GM19035 (cell line): ENCODE data around the gene FNDC4.

ENCODE experiments used
- ATAC-seq: cut with Tn5 transposase; IDR thresholded peaks from one replicate; pipeline ENCODE4 v1.9.1; 2021; ENCODE audit not compliant: unreplicated experiment

FNDC4 gene

GRCh38 chr2:27494284-27494943 lies 586 bp downstream of the FNDC4 start:
- ATAC-seq, result no peak

DNA sequence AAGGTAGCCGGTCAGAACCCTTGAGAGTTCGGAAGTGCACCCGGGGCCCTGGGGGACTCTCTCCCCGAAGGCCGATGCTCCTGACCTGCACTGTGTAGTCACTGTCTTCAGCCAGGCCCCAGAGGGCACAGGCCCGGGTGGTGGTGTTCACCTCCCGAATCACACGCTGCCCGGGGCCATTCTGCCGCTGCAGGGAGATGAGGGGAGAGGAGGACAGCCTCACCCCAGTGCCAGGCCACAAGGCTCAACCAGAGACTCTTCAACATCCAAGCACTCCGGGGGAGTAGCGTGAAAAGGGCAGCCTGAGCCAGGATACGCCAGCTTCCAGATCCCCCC lies 1.1 kb downstream of the FNDC4 start:
- ATAC-seq, result no peak

DNA sequence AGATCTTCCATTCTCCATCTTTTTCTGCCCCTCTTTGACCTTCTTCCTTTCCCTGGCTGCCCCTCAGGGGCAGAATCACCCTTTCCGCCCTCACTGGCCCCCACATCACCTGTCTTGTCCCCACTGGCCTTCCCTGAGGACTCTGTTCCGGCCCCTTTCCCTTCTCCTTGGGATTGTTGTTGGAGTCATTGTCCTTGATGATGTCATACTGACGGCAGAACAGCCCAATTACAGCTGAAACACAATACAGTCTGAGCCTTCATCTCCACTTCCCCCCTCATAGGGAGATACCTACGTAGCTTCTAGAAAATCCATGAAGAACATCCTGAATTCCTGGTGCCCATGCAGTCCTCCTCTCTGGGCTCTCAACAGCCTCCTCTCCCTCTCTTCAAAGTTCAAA lies 2.4 kb downstream of the FNDC4 start:
- ATAC-seq, result no peak

- ATAC-seq, result peak; percentile 93
Observed at GRCh38 chr2:27489498-27490397, 5.3 kb downstream of the FNDC4 start, which contains the start of gene IFT172. Gene IFT172 (minus strand): TSS chr2:27489743. CDS start chr2:27489653, 90 bp downstream.

DNA sequence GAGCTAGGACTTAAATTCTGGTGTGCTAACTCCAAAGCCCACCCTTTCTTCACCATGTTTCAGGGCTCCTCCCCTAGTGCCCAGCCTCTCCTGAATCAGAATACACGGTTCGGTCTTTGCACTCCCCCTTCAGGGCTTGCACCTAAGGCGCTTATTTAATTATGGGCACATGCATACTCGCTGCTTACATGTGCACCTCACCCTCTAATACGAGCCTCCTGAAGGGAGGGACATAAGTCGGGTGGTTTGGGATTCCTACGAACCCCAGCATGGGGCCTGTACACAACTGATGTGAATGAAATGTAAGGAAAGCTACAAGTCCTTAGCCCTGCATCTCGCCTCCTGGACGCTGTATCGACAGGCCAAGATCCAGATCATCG lies 5.9 kb downstream of the FNDC4 start:
- no peak for ATAC-seq

DNA sequence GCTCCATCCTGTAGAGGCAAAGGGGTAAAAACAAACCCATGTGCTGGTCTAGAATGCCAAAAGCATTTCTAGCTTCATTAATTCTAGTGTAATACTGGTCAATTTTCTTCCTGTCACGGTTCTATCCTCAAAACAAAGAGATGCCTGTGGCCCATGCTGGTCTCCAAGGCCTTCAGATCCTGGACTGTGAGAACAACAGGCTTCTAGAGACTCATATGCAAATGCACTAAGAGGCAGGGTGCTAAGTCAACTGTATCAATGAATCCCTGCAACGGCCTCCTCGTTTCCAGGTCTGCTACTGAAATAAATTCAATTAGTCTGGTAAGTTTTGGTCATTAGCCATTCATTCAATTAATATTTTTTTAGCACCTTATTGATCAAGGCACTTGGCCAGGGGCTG lies 9.5 kb downstream of the FNDC4 start:
- ATAC-seq, result no peak

- no peak for ATAC-seq
Observed at GRCh38 chr2:27471961-27472360, 23.0 kb downstream of the FNDC4 start.

GRCh38 chr2:27464443-27464842 lies 30.6 kb downstream of the FNDC4 start:
- ATAC-seq, result no peak

GRCh38 chr2:27461118-27461517 lies 33.9 kb downstream of the FNDC4 start:
- ATAC-seq, result no peak

DNA sequence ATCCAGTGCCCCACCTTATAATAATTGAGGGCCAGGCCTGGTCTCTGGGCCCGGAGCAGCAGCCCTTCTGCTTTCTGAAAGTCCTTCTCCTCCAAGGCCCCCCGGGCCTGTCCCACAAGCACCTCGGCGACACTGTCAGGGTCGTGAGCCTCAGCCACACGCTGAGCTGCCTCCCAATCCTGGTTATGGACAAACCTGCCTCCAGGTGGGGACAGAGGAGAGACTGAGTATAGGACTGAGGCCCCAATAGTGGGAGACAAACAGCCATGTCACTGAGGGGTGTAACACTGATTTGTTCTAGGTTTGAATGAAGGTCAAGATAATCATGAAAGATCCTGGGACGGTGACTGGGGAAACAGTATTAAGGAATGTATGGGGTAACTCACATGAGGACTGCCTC lies 41.0 kb downstream of the FNDC4 start:
- ATAC-seq, result no peak

GRCh38 chr2:27451095-27451494 lies 43.9 kb downstream of the FNDC4 start:
- no peak for ATAC-seq

DNA sequence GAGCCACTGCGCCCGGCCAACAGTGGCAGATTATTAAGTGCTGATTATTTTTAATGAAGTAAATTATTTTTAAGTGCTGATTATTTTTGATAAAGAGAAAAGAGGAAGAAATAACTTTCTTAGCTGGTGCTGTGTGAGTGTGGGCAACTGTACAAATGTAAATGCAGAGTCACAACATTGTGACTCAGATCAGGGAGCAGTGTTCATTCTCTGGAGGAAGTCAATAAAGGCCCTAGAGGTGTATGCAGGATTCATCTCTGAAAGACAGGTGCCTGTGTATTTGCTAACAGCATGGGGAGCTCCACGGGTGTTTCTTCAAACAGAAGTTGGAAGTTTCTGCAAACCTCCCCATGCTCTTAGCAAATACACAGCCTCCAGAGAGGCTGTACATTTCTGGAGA lies 46.6 kb downstream of the FNDC4 start:
- ATAC-seq, result no peak

- no peak for ATAC-seq
Observed at GRCh38 chr2:27446057-27446456, 48.9 kb downstream of the FNDC4 start.

DNA sequence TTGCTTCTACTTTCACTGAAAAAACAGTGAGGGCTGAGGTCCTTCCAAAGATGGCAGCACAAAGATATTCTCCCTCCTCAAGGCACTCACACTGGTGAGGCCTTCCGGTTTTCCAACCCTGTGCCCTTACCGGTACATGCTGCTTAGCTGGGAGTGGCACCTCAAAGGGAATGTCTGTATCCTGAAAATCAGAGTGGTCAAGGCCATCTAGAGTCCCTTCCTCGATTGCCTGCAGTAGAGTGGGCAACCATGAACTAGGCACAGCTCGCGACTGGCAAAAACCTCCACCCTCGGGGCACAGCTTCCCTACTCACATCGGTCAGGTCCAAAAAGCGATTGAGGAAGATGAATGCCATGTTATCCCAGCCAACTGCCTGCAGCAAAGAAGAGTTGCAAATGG lies 49.4 kb downstream of the FNDC4 start:
- ATAC-seq, result no peak

DNA sequence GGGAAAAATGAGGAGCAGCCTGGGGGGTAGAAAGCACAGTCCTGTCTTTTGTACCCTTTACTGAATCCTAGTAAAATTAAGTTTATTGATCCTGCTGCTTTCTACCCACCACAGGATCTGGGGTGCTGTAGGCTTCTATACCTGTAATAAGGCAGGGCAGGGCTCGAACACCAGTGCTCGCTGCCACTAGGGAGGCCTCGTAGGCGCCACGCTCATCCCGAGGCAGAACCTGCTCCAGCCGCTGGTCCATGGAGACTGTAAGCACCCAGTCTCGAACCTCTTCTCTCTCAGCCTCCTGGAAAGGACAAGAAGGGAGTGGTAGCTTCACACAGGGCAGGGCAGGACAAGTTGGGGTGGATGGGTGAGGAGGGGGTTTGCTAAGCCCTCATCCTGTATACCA lies 49.8 kb downstream of the FNDC4 start:
- ATAC-seq, result no peak

- ATAC-seq, result no peak
Observed at GRCh38 chr2:27442920-27443282, 52.1 kb downstream of the FNDC4 start.

DNA sequence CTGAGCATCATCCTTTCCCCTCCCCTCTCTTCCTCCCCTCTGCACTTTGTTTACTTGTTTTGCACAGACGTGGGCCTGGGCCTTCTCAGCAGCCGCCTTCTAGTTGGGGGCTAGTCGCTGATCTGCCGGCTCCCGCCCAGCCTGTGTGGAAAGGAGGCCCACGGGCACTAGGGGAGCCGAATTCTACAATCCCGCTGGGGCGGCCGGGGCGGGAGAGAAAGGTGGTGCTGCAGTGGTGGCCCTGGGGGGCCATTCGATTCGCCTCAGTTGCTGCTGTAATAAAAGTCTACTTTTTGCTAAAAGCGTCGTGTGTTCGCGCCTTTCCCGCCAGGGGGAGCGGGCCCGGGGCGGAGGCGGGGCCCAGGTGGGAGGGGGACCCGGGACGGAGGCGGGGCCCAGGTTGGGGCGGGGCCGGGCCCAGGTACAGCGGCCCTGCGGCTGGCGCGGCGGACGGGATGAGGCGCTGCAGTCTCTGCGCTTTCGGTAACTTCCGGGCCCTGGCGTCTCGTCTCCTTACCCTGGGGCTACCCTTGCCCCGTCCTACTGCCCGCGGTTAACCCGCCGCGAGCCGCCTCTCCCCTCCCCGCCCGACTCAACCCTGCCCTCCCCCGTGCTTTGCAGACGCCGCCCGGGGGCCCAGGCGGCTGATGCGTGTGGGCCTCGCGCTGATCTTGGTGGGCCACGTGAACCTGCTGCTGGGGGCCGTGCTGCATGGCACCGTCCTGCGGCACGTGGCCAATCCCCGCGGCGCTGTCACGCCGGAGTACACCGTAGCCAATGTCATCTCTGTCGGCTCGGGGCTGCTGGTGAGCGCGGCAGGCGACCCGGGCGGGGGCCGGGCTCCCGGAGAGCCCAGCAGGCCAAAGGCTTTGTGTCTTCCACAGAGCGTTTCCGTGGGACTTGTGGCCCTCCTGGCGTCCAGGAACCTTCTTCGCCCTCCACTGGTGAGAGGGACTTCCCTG lies 52.8 kb downstream of the FNDC4 start, which contains the start of gene KRTCAP3:
KRTCAP3 (plus strand) TSS at position 424 of the 962 bp plus-strand sequence; CDS start at position 456, 32 bp downstream.
- ATAC-seq, result no peak
